SH-SY5Y (cell line): Measurements from ENCODE around the gene CDK4.

Experiments used
- GATA2 ChIP-seq: IDR thresholded peaks from 2 replicates; pipeline ENCODE4 v1.6.1; 2011; ENCODE audit warnings: mild to moderate bottlenecking, low read depth, low read length
- GATA3 ChIP-seq: IDR thresholded peaks from 2 replicates; pipeline ENCODE4 v1.6.1; 2011; ENCODE audit warnings: low read depth, mild to moderate bottlenecking, low read length, moderate library complexity

DNA sequence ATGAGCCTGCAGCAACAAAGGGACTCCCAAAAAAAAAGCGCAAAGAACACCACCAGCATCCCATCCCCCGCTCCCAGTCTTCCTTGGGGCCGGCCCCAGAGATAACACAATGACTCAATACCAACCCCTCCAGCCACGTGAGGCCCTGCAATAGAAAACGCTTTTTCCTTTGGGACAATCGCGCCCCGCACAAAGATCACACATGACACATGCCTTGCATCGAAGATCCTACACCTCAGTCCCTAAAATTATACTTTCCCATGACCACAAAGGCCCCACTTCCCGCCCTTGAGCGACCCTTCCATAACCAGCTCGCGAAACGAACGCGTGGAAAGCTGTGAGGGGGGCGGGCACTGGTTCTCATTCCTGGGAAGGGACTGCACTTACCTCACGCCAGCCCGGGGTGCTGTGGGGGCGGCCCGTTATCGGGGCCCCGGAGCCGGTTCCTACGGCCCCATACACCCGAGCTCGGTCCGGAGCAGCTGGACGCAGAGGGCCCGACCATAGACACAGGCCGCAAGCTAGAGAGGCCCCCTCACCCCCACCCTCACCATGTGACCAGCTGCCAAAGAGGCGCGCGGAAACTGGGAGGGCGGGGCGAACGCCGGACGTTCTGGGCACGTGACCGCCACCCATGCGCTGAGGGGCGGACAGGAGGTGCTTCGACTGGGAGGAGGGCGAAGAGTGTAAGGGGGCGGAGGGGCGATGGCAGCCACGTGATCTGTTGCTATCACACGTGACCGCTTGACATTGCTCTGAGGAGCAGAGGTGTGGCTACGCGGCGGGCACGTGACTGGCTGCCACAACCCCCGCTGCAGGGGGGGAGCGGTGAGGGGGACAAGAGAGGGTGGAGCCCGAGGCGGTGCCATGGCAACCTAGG, at the start of gene CDK4:
- no peak for TF ChIP-seq GATA2
- TF ChIP-seq GATA3: no peak
